A673 (cell line): ENCODE measurements around the gene MAPKAPK3. TPM values are rescaled to one million over a fixed set of nuclear protein-coding genes. Genes with fewer than 3 reads are reported as not detected.

ENCODE experiments used
- BruUV-seq: library from RNA; stranded (reverse); fragments of 400-500 nt; replicated peaks from 2 replicates; lab custom pipeline; 2021; lab: Mats Ljungman, UMichigan
- CTCF ChIA-PET: fragments of 300-600 bp; sonication (Branson Sonifier 250); formaldehyde crosslinking; loops from one replicate; lab custom pipeline; 2022; ENCODE audit warnings: antibody characterized with exemption; lab: Charles Lee
- POLR2A ChIA-PET: fragments of 300-600 bp; sonication (Branson Sonifier 250); formaldehyde crosslinking; loops from one replicate; lab custom pipeline; 2022; ENCODE audit warnings: antibody characterized with exemption; ENCODE audit not compliant: low non-redundant PET; lab: Charles Lee
- DNase-seq: peaks from one replicate; pipeline ENCODE4 v3.0.0-alpha.2; 2015; ENCODE audit warnings: low spot score
- H3K27ac ChIP-seq: fragments of 200-600 bp; sonication (generic); 2 replicates; pipeline ENCODE4 v1.5.1; 2016; ENCODE audit warnings: mixed run types, low read depth, mild to moderate bottlenecking, mixed read lengths, antibody characterized with exemption, low read length; ENCODE audit not compliant: poor library complexity, severe bottlenecking
- H3K27me3 ChIP-seq: fragments of 200-600 bp; sonication (generic); replicated peaks from 2 replicates; pipeline ENCODE4 v1.6.1; 2017; ENCODE audit warnings: mixed run types, low read depth, mild to moderate bottlenecking, mixed read lengths, antibody characterized with exemption, low read length; ENCODE audit not compliant: insufficient read depth, poor library complexity
- H3K36me3 ChIP-seq: fragments of 200-600 bp; sonication (generic); 2 replicates; pipeline ENCODE4 v1.6.1; 2016; ENCODE audit warnings: mixed run types, mild to moderate bottlenecking, mixed read lengths, antibody characterized with exemption, low read length; ENCODE audit not compliant: insufficient read depth, poor library complexity, severe bottlenecking
- H3K4me1 ChIP-seq: fragments of 200-600 bp; sonication (generic); 2 replicates; pipeline ENCODE4 v1.6.1; 2017; ENCODE audit warnings: mixed run types, mild to moderate bottlenecking, mixed read lengths, antibody characterized with exemption, low read length; ENCODE audit not compliant: insufficient read depth, poor library complexity, severe bottlenecking
- H3K4me3 ChIP-seq: fragments of 200-600 bp; sonication (generic); 2 replicates; pipeline ENCODE4 v1.5.1; 2016; ENCODE audit warnings: low read depth, mixed run types, mild to moderate bottlenecking, mixed read lengths, low read length; ENCODE audit not compliant: poor library complexity, severe bottlenecking
- H3K9me3 ChIP-seq: fragments of 200-600 bp; sonication (generic); 2 replicates; pipeline ENCODE4 v1.6.1; 2016; ENCODE audit warnings: mixed run types, low read depth, mild to moderate bottlenecking, mixed read lengths, antibody characterized with exemption, low read length; ENCODE audit not compliant: poor library complexity, severe bottlenecking
- EZH2 ChIP-seq: fragments of 200-600 bp; sonication (generic); IDR thresholded peaks from 2 replicates; pipeline ENCODE4 v1.6.1; 2017; ENCODE audit warnings: borderline replicate concordance, low read depth, mild to moderate bottlenecking, mixed read lengths, antibody characterized with exemption, low read length; ENCODE audit not compliant: poor library complexity, severe bottlenecking
- intact Hi-C: fragments of 100-400 bp; cut with micrococcal nuclease; formaldehyde crosslinking; loops from one replicate; pipeline ENCODE4 v1.10.0; 2022; ENCODE audit not compliant: unreplicated experiment
- total RNA-seq: library from RNA; stranded (reverse); gene quantifications from 2 replicates; pipeline ENCODE4 v1.2.3, GENCODE V29; 2021
- TF ChIP-seq, protein P1 (sequence below): fragments of 300-800, 200-600 bp; sonication (generic); conservative IDR thresholded peaks from 2 replicates; pipeline ENCODE4 v1.5.1; 2017; ENCODE audit warnings: low read depth, mild to moderate bottlenecking, antibody characterized with exemption, low read length, moderate library complexity, mixed read lengths

MAPKAPK3 gene
- total RNA-seq, 1 experiment from 2014 or later, result 15.8 TPM

DNA sequence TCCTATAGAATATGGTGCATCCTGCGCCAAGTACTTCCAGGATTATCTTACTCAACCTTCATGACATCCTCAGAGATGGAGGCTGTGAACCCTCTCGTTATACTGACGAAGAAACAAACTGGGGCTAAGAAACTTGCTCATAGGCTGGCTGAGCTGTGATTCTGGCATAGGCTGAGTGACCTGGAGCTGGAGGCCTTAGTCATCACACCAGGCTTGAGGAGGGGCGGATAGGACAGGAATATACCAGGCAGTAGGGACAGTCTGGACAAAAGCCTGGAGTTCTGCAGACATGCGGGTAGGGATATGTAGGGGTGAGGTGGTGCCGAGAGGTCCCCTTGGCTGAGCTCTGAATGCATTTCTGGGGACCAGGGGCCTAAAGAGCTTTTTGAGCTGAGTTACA lies 29.6 kb upstream of the MAPKAPK3 start:
- no peaks in the 10 kb centered on the region for H3K9me3 ChIP-seq
- no peak overlapping the region for H3K4me3 ChIP-seq
- ChIA-PET POLR2A (no interaction called here), CTCF (no interaction called here)
- H3K27me3 ChIP-seq, result no peaks in the 10 kb centered on the region
- TF ChIP-seq EZH2, result no peak
- TF ChIP-seq, protein P1, sequence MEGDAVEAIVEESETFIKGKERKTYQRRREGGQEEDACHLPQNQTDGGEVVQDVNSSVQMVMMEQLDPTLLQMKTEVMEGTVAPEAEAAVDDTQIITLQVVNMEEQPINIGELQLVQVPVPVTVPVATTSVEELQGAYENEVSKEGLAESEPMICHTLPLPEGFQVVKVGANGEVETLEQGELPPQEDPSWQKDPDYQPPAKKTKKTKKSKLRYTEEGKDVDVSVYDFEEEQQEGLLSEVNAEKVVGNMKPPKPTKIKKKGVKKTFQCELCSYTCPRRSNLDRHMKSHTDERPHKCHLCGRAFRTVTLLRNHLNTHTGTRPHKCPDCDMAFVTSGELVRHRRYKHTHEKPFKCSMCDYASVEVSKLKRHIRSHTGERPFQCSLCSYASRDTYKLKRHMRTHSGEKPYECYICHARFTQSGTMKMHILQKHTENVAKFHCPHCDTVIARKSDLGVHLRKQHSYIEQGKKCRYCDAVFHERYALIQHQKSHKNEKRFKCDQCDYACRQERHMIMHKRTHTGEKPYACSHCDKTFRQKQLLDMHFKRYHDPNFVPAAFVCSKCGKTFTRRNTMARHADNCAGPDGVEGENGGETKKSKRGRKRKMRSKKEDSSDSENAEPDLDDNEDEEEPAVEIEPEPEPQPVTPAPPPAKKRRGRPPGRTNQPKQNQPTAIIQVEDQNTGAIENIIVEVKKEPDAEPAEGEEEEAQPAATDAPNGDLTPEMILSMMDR, result no peak
- intact Hi-C loops, result no loop called here
- DNase-seq, result no peak
- no peak overlapping the region for H3K27ac ChIP-seq
- no peaks in the 10 kb centered on the region for H3K36me3 ChIP-seq
- H3K4me1 ChIP-seq, result no peaks in the 10 kb centered on the region
- BruUV-seq, result no TSS peak

DNA sequence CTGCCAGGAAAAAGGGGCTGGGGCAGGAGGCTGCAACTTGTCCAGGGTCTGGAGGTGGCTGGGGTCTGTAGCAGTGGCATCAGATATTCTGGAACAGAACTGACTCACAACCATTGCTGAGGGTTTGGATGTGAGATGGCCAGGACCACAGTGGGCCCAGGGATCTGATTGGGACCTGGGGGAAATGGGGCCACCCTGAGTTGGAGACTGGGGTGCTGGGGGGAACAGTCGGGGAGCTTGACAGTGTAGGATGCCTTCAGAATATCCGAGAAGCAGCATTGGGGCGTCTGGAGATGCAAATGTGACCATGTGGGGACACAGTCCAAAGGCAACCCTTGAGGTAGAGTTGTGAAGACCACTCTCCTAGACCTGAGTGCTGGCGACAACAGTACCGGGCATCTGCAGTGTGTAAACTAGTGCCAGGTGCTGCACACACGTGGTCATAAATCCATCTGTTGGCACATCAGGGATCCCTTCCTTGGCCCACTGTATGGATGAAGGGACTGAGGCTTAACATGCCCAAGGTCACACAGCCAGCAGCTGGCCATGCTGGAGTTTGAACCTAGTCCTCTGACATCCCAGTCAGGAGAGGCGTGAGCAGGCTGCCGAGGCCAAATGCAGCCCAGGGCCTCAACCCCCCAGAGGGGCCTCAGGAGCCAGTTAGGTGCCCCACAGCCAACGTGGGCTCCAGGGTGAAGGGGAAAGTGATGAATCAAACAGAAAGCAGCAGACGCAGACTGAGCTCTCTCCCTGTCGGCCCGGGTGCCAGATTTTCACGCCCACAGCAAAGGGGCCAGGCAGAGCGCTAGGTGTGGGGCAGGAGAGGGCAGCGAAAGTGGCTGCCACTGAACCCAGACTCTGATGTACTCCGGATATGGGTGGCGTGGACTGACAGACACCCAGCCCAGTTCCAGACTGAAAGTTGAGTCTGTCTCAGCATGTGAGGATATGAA lies 28.9 kb upstream of the MAPKAPK3 start:
- no TSS peak for BruUV-seq
- TF ChIP-seq, protein P1, result no peak
- TF ChIP-seq EZH2, result no peak
- Histone ChIP-seq H3K4me1 (no peaks in the 10 kb centered on the region), H3K9me3 (no peaks in the 10 kb centered on the region), H3K27me3 (no peaks in the 10 kb centered on the region), H3K4me3 (no peak overlapping the region), H3K27ac (no peak overlapping the region), H3K36me3 (no peaks in the 10 kb centered on the region)
- POLR2A ChIA-PET, result no interaction called here
- intact Hi-C loops, result no loop called here
- CTCF ChIA-PET, result no interaction called here
- DNase-seq, result no peak

DNA sequence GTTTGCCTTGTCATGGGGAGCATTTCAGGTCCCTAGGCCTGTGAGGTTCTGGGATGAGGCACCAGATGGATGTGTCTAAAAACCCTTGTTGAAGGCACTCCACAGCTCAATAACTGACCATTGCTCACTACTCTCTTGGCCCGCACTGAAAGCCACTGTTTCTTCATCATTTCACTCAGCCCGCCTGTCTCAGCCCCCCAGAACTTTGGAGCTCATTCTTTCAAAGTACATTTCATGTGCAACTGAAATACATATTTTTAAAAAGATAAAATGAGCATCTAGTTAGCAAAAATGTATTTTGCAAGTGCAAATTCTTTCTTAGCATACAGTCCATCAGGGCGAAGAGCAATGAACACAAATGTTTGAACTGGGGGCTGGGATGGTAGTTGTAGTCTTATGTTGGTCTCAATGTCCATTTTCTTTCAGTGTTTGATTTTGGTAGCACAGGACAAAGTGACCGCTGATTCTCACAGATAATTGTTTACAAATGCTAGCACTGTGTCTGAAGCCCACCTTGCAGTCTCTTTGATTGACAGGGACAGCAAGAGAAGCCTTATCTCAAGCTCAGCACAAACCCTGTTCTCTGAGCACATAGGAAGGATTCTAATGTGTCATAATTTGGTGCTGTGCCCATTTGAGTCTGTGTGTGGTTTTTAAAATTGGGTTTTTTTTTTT lies 28.1 kb upstream of the MAPKAPK3 start:
- H3K27ac ChIP-seq, result no peak overlapping the region
- intact Hi-C loops, result no loop called here
- H3K36me3 ChIP-seq, result no peaks in the 10 kb centered on the region
- H3K9me3 ChIP-seq, result no peaks in the 10 kb centered on the region
- BruUV-seq, result no TSS peak
- no peak overlapping the region for H3K4me3 ChIP-seq
- no peaks in the 10 kb centered on the region for H3K27me3 ChIP-seq
- ChIA-PET POLR2A (no interaction called here), CTCF (no interaction called here)
- no peaks in the 10 kb centered on the region for H3K4me1 ChIP-seq
- no peak for DNase-seq
- TF ChIP-seq, protein P1, result no peak
- TF ChIP-seq EZH2, result no peak
